Transverse colon (tissue), 4 donors: ENCODE results near the gene RAD9A. TPM values are rescaled to one million over a fixed set of nuclear protein-coding genes. Genes with fewer than 3 reads are reported as not detected.
A peak's percentile ranks its signal among the peaks of the same experiment; 100 is the strongest.

Experiments used
- DNase-seq: peaks from one replicate; pipeline ENCODE4 v3.0.0-alpha.2; 2019
- H3K27ac ChIP-seq, 4 donors: fragments of 200-600 bp; sonication (generic); 2 replicates each; pipeline ENCODE4 v1.5.1; 2016 to 2018; ENCODE audit warnings: inconsistent platforms in 4 of 4
- H3K27me3 ChIP-seq: fragments of 200-600 bp; sonication (generic); 2 replicates; pipeline ENCODE4 v1.5.1; 2017; ENCODE audit warnings: inconsistent platforms
- H3K36me3 ChIP-seq, 4 donors: fragments of 200-600 bp; sonication (generic); 2 replicates each; pipeline ENCODE4 v1.5.1; 2017 to 2019; ENCODE audit warnings: inconsistent platforms in 4 of 4
- H3K4me1 ChIP-seq, 4 donors: fragments of 200-600 bp; sonication (generic); 2 replicates each; pipeline ENCODE4 v1.5.1; 2017 to 2020; ENCODE audit warnings: inconsistent platforms in 4 of 4
- H3K4me3 ChIP-seq, 4 donors: fragments of 200-600 bp; sonication (generic); 1 replicate in 1 of 4; 2 replicates in 3 of 4; pipeline versions ENCODE4 v1.5.1 to v1.6.1; 2017 to 2019; ENCODE audit warnings: inconsistent platforms in 4 of 4
- H3K9me3 ChIP-seq, 2 donors: fragments of 200-600 bp; sonication (generic); 2 replicates each; pipeline ENCODE4 v1.5.1; 2017 to 2019; ENCODE audit warnings: inconsistent platforms in 2 of 2
- EP300 ChIP-seq: sonication (generic); formaldehyde crosslinking; IDR thresholded peaks from one replicate; pipeline ENCODE4 v1.6.1; 2017; ENCODE audit warnings: antibody characterized with exemption, low read depth
- POLR2A ChIP-seq: fragments of 450-650 bp; IDR thresholded peaks from one replicate; pipeline ENCODE4 v1.6.1; 2016; ENCODE audit warnings: antibody characterized with exemption, mild to moderate bottlenecking, moderate library complexity
- POLR2AphosphoS5 ChIP-seq, 3 donors: sonication (generic); formaldehyde crosslinking; IDR thresholded peaks; one replicate each; pipeline ENCODE4 v1.6.1; 2016; ENCODE audit warnings: antibody characterized with exemption in 3 of 3
- WGBS, 2 donors: methylation state at CpG; one replicate each; pipeline ENCODE4 v1.1.5; 2018; ENCODE audit warnings: low coverage in 1 of 2; 5-methylcytosine and 5-hydroxymethylcytosine counted together
- in situ Hi-C, 4 donors: fragments of 200-750 bp; cut with MboI; loops; one replicate each; pipeline versions ENCODE4 v1.15.0 to v1.15.1; 2017; ENCODE audit warnings: low sequenced_read_pairs in 3 of 4, low pct_ligation_motif_present in 1 of 4, low pct_unique_long_range_greater_than_20kb in 1 of 4
- intact Hi-C: fragments of 100-400 bp; cut with DNase I; formaldehyde crosslinking; loops from one replicate; pipeline ENCODE4 v1.15.1; 2023; ENCODE audit warnings: low total_unique reads
- small RNA-seq, 4 donors: library from RNA; depleted of rRNA; stranded (forward); fragments of <200 nt; gene quantifications; one replicate each; pipeline ENCODE3, GENCODE V24; 2016
- total RNA-seq, 4 donors: library from RNA; depleted of rRNA; stranded (reverse); fragments of >200 nt; gene quantifications; one replicate each; pipeline ENCODE4 v1.1.0, GENCODE V29; 2016
- TF ChIP-seq, protein P1 (sequence below), 5 experiments: fragments of 200-600 bp in 3 of 5; fragments of 450-650 bp in 2 of 5; sonication (generic) in 3 of 5; IDR thresholded peaks; 1 replicate in 2 of 5; 2 replicates in 3 of 5; pipeline ENCODE4 v1.5.1; 2016 to 2017; ENCODE audit warnings: antibody characterized with exemption in 5 of 5, inconsistent platforms in 3 of 5, mild to moderate bottlenecking in 2 of 5, moderate library complexity in 1 of 5

RAD9A gene
- total RNA-seq, 4 donors from 2014 or later, result 37.8 to 470 (median 95.3) TPM

GRCh38 chr11:67442504-67443404 is 51.0 kb downstream of the RAD9A start:
- TF ChIP-seq POLR2A, result no peak
- TF ChIP-seq POLR2AphosphoS5 (IDR thresholded peaks at IDR 0.05), result no peak
- TF ChIP-seq EP300, result no peak
- TF ChIP-seq, protein P1, sequence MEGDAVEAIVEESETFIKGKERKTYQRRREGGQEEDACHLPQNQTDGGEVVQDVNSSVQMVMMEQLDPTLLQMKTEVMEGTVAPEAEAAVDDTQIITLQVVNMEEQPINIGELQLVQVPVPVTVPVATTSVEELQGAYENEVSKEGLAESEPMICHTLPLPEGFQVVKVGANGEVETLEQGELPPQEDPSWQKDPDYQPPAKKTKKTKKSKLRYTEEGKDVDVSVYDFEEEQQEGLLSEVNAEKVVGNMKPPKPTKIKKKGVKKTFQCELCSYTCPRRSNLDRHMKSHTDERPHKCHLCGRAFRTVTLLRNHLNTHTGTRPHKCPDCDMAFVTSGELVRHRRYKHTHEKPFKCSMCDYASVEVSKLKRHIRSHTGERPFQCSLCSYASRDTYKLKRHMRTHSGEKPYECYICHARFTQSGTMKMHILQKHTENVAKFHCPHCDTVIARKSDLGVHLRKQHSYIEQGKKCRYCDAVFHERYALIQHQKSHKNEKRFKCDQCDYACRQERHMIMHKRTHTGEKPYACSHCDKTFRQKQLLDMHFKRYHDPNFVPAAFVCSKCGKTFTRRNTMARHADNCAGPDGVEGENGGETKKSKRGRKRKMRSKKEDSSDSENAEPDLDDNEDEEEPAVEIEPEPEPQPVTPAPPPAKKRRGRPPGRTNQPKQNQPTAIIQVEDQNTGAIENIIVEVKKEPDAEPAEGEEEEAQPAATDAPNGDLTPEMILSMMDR (IDR thresholded peaks at IDR 0.05), result no peak
- Histone ChIP-seq H3K4me1 (peaks cover 8 to 50% (median 26%) of the 10 kb centered on the region in 4 donors), H3K4me3 (peak overlapping the region; percentile 87 to 96 (median 92)), H3K27me3 (no peaks in the 10 kb centered on the region), H3K9me3 (no peaks in the 10 kb centered on the region), H3K36me3 (no peaks in the 10 kb centered on the region), H3K27ac (peak overlapping the region; percentile 94 to 99 (median 97))
- 44% methylated on average over 34 of the region's 45 CpGs; no CpG with 5 or more reads in 1 of the 2 donors for WGBS, 2 donors
- in situ Hi-C loops (no loop called here), intact Hi-C loops (no loop called here)
- DNase-seq, result no peak

DNA sequence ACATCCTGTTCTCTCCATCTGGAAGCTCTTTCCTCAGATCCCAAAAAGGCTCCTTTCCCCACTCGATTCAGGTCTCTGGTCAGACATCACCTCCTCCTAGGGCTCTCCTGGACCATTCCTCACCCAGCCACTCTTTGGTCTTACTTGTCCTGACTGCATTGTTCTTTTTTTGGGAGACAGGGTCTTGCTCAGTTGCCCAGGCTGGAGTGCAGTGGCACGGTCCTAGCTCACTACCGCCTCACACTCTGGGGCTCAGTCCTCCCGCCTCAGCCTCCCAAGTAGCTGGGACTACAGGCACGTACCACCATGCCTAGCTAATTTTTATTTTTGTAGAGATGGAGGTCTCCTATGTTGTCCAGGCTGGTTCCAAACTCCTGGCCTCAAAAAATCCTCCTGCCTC is 53.7 kb downstream of the RAD9A start:
- H3K9me3 ChIP-seq, result no peaks in the 10 kb centered on the region
- H3K4me1 ChIP-seq, result peaks cover 8 to 37% (median 22%) of the 10 kb centered on the region in 4 donors
- no peak overlapping the region for H3K27ac ChIP-seq
- no peak for TF ChIP-seq POLR2AphosphoS5 (IDR thresholded peaks at IDR 0.05)
- TF ChIP-seq EP300, result no peak
- TF ChIP-seq, protein P1 (IDR thresholded peaks at IDR 0.05), result no peak
- no peak for TF ChIP-seq POLR2A
- no peak for DNase-seq
- intact Hi-C loops, result no loop called here
- no peak overlapping the region for H3K4me3 ChIP-seq
- WGBS, 2 donors, result 82 to 90% methylated on average over 2 to 5 of the region's 5 CpGs
- no peaks in the 10 kb centered on the region for H3K27me3 ChIP-seq
- H3K36me3 ChIP-seq, result no peaks in the 10 kb centered on the region
- in situ Hi-C loops, result no loop called here

Small RNA genes within 50 kb of the gene (small RNA-seq; reads per million reads assigned to genes)
- gene RN7SKP239 (0 reads per million in 4 donors), gene RNU6-1238P (0 reads per million in 4 donors)

Other genes starting within 250 kb of the RAD9A start
- gene GRK2, start 125.5 kb upstream of the RAD9A start, total RNA-seq, result 100 to 1,000 TPM; 104 to 294 (median 160) TPM
- gene ANKRD13D, start 102.7 kb upstream of the RAD9A start, total RNA-seq, result 100 to 1,000 TPM in 1 of 4 donors, 10 to 100 TPM in 3; 19.7 to 194 (median 54.5) TPM
- 100 to 1,000 TPM in 2 of 4 donors, 10 to 100 TPM in 2; 73.0 to 174 (median 123) TPM for gene SSH3, start 88.5 kb upstream of the RAD9A start, total RNA-seq
- 100 to 1,000 TPM; 261 to 372 (median 319) TPM for gene POLD4, start 38.4 kb upstream of the RAD9A start, total RNA-seq
- gene CLCF1, start 18.4 kb upstream of the RAD9A start, total RNA-seq, result 10 to 100 TPM in 1 of 4 donors, 1 to 10 TPM in 3; 1.8 to 46.4 (median 5.8) TPM
- gene PPP1CA, start 9.9 kb downstream of the RAD9A start, total RNA-seq, result 100 to 1,000 TPM in 3 of 4 donors, 10 to 100 TPM in 1; 83.0 to 251 (median 163) TPM
- gene TBC1D10C, start 12.1 kb downstream of the RAD9A start, total RNA-seq, result 10 to 100 TPM in 2 of 4 donors, 1 to 10 TPM in 2; 1.2 to 17.2 (median 7.4) TPM
- 1 to 10 TPM in 1 of 4 donors, under 1 TPM in 3; 0.27 to 4.4 (median 0.43) TPM for gene CARNS1, start 23.7 kb downstream of the RAD9A start, total RNA-seq
- gene RPS6KB2, start 36.5 kb downstream of the RAD9A start, total RNA-seq, result 100 to 1,000 TPM in 1 of 4 donors, 10 to 100 TPM in 3; 53.5 to 108 (median 75.9) TPM
- gene PTPRCAP, start 45.7 kb downstream of the RAD9A start, total RNA-seq, result 10 to 100 TPM; 13.2 to 78.9 (median 53.9) TPM
- gene CORO1B, start 51.5 kb downstream of the RAD9A start, total RNA-seq, result 100 to 1,000 TPM in 3 of 4 donors, 10 to 100 TPM in 1; 72.6 to 204 (median 151) TPM
- gene GPR152, start 60.7 kb downstream of the RAD9A start, total RNA-seq, result not detected
- gene CABP4, start 63.4 kb downstream of the RAD9A start, total RNA-seq, result 1 to 10 TPM in 2 of 4 donors, not detected in 2; 1.2 to 2.2 TPM
- 100 to 1,000 TPM; 107 to 347 (median 115) TPM for gene TMEM134, start 77.3 kb downstream of the RAD9A start, total RNA-seq
- gene AIP, start 91.0 kb downstream of the RAD9A start, total RNA-seq, result 10 to 100 TPM; 32.9 to 71.5 (median 57.6) TPM
- 100 to 1,000 TPM in 1 of 4 donors, 10 to 100 TPM in 3; 23.5 to 451 (median 60.8) TPM for gene PITPNM1, start 113.4 kb downstream of the RAD9A start, total RNA-seq
- gene CDK2AP2, start 116.2 kb downstream of the RAD9A start, total RNA-seq, result 100 to 1,000 TPM in 1 of 4 donors, 10 to 100 TPM in 3; 49.4 to 140 (median 83.4) TPM
- gene CABP2, start 131.5 kb downstream of the RAD9A start, total RNA-seq, result not detected
- gene GSTP1, start 191.8 kb downstream of the RAD9A start, total RNA-seq, result 100 to 1,000 TPM; 166 to 578 (median 537) TPM
- 100 to 1,000 TPM; 421 to 762 (median 554) TPM for gene NDUFV1, start 214.9 kb downstream of the RAD9A start, total RNA-seq
- gene NUDT8, start 238.0 kb downstream of the RAD9A start, total RNA-seq, result 10 to 100 TPM; 21.3 to 68.5 (median 26.9) TPM
- 10 to 100 TPM in 2 of 4 donors, 1 to 10 TPM in 1, not detected in 1; 1.3 to 16.5 (median 15.0) TPM for gene TBX10, start 247.8 kb downstream of the RAD9A start, total RNA-seq